Fibroblast of mammary gland (primary cell): ENCODE data around the gene RUSC2.
"Not testable (repeated sequence)": the region's sequence is repeated elsewhere in the genome, so short reads cannot be mapped to it uniquely, and the experiment has no call there.

ENCODE experiments used
- DNase-seq: peaks from one replicate; pipeline ENCODE4 v3.0.0-alpha.2; 2010; ENCODE audit warnings: low read depth
- H3K4me3 ChIP-seq: 2 replicates; pipeline ENCODE4 v1.5.1; 2011; ENCODE audit warnings: low read depth, mild to moderate bottlenecking, low read length, moderate library complexity; ENCODE audit not compliant: control insufficient read depth
- CTCF ChIP-seq: conservative IDR thresholded peaks from 2 replicates; pipeline ENCODE4 v1.5.1; 2011; ENCODE audit warnings: low read depth, low read length, inconsistent platforms; ENCODE audit not compliant: control insufficient read depth, insufficient read depth

Gene RUSC2

GRCh38 chr9:35522187-35522586 is 32.3 kb downstream of the RUSC2 start:
- no peak for DNase-seq
- no peak overlapping the region for H3K4me3 ChIP-seq

DNA sequence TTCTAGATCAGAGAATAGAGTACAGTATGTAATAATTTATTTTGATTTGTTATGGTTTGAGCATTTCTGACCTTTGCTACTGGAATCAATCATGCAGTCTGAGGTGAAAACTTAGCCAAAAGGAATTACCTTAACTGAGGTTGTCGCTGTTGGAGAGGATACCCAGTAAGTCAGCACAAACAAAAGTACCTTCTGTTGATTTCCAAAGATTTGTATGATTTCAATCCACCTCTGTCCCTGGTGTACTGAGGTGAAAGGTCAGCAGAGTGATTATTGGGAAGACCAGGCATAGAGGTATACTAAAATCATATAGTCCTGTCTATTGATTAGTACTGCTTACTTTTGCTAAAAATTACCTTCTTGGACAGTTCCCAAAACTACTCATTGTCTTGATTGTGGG is 32.8 kb downstream of the RUSC2 start:
- no peak overlapping the region for H3K4me3 ChIP-seq
- TF ChIP-seq CTCF, result no peak
- DNase-seq, result no peak

More at GRCh38 chr9:35522187-35522586, 32.3 kb downstream of the RUSC2 start:
- TF ChIP-seq CTCF, result peak; percentile 26

- DNase-seq, H3K4me3 ChIP-seq: not testable (repeated sequence)
Measured at GRCh38 chr9:35523556-35523955, 33.6 kb downstream of the RUSC2 start.

DNA sequence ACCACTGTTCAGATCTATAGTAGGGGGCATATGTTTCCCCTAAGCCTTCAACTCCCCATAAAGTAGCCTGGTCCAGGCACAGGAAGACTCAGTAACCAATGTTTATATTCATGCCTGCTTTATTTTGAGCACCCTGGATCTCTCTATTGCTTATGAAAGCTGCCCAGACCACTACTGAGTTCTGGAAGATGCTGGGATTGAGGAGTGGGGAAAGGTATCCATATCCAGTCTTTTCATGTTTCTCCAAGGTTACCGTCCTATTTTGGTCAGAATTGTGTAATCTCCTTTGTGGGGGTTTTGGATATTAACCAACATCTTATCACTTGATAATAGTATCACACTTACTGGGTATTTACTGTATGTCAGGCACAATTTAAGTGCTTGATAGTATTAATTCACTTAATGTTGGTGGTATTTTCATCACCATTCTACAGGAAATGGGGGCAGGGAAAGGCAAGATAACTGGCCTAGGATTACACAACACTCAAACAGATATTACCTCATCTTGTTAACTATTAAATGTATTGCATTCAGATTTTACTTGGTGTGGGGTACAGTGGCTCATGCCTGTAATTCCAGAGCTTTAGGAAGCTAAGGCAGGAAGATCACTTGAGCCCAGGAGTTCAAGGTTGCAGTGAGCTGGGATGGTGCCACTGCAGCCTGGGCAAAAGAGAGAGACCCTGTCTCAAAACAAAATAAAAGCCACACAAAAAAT is 36.3 kb downstream of the RUSC2 start:
- TF ChIP-seq CTCF, result no peak
- H3K4me3 ChIP-seq, result no peak overlapping the region
- peak; percentile 57 for DNase-seq

GRCh38 chr9:35529161-35529823 is 39.4 kb downstream of the RUSC2 start:
- no peak for TF ChIP-seq CTCF
- no peak overlapping the region for H3K4me3 ChIP-seq
- DNase-seq, result peak; percentile 29

DNA sequence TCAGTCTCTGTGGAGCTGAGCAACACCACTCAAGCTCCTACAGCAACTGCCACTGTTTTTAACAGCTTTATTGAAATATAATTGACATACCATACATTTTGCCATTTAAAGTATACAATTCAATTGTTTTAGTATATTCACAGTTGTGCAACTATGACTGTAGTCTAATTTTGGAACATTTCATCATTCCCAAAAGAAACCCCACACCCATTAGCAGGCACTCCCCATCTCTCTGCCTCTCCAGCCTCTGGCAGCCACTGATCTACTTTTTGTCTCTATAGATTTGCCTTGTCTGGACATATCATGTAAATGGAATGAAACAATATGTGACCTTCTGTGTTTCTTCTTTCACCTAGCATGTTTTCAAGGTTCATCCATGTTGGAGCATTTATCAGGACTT is 43.5 kb downstream of the RUSC2 start:
- peak; percentile 49 for DNase-seq
- TF ChIP-seq CTCF, result no peak
- H3K4me3 ChIP-seq, result no peak overlapping the region

DNA sequence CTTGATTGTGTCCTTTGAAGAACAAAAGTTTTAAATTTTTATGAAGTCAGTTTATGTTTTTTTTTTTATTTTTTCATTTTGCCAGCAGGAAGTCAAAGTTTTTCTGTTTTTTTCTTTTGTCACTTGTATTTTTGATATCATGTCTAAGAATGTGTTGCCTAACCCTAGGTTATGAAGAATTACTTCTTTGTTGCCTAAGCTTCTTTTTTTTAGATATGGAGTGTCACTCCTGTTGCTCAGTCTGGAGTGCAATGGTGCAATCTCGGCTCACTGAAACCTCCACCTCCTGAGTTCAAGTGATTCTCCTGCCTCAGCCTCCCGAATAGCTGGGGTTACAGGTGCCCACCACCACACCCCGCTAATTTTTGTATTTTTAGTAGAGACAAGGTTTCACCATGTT is 45.0 kb downstream of the RUSC2 start:
- not testable (repeated sequence) for DNase-seq, H3K4me3 ChIP-seq
